HG02884 (cell line): Measurements from ENCODE around the gene FOS.
"Not testable (repeated sequence)": the region's sequence is repeated elsewhere in the genome, so short reads cannot be mapped to it uniquely, and the experiment has no call there.

ENCODE experiments used
- ATAC-seq: cut with Tn5 transposase; IDR thresholded peaks from one replicate; pipeline ENCODE4 v1.9.1; 2021; ENCODE audit warnings: mild to moderate bottlenecking, moderate library complexity; ENCODE audit not compliant: unreplicated experiment

FOS gene

DNA sequence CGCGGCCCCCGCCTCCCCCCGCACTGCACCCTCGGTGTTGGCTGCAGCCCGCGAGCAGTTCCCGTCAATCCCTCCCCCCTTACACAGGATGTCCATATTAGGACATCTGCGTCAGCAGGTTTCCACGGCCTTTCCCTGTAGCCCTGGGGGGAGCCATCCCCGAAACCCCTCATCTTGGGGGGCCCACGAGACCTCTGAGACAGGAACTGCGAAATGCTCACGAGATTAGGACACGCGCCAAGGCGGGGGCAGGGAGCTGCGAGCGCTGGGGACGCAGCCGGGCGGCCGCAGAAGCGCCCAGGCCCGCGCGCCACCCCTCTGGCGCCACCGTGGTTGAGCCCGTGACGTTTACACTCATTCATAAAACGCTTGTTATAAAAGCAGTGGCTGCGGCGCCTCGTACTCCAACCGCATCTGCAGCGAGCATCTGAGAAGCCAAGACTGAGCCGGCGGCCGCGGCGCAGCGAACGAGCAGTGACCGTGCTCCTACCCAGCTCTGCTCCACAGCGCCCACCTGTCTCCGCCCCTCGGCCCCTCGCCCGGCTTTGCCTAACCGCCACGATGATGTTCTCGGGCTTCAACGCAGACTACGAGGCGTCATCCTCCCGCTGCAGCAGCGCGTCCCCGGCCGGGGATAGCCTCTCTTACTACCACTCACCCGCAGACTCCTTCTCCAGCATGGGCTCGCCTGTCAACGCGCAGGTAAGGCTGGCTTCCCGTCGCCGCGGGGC lies at the start of gene FOS:
Gene FOS, plus strand, starts transcription at position 407 of the 731 bp plus-strand sequence. Its CDS starts 155 bp downstream, at position 562.
- ATAC-seq, result peak; percentile 67

DNA sequence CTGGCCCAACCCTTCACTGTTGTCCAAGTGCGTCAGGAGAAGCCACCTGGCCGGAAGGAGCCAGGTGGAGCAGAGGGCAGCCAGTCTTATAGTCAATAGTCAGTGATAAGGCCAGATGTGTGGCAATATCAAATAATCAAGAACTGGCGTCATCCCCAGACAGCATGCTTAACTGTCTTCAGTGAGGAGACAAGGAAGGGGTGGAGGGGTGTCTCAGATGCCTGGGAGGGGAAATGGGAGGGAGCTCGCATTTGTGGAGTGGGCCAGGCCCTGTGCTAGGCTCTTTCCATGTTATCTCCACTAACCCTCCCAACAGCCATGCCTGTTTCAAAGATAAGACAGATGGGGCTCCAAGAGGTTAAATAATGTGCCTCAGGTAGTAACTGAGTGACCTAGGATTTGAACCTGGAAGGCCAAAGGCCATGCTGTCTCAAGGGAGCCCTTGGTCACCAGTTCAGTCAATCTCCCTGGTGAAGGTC lies 48.9 kb upstream of the FOS start:
- no peak for ATAC-seq

DNA sequence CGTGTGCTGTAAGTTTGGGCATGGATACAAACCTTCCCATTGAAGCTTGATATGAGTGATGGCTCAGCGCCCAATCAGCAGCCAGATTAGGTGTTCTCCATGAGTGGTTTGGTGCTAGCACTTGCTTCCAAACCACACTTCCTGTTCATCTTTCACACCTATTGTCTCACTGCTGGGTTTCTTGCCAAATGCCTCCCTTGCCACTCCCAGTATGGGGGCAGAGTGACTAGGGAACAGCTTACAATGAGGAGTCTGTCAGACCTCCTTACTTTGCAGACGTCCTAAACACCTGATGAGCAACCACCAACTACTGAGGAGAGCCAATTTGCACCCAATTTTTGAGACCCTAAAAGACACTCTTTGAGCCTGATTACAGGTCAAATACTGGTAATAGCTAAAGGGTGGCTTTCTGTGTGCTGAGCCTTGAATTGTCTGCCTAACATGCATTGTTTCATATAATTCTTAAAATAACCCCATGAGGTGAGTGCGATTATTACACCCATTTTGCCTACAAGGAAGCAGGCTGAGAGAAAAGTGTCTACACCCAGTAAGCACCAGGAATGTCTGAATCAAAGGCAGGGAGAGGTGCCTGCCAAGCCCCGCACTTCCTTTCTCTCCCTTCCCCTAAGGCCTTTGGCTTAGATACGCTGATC lies 48.4 kb upstream of the FOS start:
- no peak for ATAC-seq

DNA sequence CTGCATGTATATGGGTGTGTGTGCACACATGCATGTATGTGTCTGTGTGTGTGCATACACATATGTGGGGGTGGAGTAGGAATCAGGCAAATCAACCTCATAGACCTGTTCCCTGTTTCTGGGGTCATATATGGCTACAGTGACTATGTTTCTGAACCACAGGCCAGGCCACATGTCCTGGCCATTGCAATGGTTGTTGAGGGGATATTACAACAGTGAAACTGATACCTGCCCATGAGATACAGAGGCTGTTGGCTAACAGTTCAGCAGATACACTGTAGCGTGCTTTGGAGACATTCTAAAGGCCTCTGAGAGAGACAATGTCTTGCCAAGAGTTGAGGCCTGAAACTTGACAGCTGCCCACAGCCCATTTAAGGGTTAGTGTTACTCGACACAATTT lies 47.3 kb upstream of the FOS start:
- ATAC-seq, result no peak

DNA sequence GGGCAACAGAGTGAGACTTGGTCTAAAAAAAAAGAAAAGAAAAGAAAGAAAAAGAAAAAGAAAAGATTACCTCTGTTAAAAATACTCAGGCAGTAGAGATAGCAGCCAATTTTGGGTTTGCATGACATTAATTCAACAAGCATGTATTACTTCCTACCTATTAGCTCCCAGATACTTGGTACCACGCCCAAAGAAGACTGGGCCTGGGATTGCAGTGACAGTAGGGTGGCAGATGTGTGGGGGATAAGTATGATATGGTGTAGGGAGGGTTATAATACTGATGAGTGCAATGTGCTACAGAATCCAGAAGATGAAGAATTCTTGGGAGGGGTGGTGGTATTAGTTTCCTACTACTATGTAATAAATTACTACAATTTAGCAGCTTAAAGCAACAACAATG lies 46.4 kb upstream of the FOS start:
- ATAC-seq, result no peak

DNA sequence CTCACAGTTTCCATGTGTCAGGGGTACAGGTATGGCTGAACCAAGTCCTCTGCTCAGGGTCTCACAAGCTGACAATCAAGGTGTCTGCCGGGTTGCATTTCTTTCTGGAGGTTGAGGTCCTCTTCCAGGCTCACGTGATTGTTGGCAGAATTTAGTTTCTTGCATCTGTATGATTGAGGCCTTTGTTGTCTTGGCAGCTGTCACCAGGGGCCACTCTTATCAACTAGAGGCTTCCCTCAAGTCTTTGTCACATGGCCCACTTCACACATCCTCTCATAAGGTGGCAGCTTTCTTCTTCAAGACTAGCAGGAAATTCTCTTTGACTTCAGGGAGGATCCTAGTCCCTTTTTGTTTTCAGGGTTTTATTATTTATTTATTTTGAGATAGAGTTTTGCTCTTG lies 46.0 kb upstream of the FOS start:
- no peak for ATAC-seq

DNA sequence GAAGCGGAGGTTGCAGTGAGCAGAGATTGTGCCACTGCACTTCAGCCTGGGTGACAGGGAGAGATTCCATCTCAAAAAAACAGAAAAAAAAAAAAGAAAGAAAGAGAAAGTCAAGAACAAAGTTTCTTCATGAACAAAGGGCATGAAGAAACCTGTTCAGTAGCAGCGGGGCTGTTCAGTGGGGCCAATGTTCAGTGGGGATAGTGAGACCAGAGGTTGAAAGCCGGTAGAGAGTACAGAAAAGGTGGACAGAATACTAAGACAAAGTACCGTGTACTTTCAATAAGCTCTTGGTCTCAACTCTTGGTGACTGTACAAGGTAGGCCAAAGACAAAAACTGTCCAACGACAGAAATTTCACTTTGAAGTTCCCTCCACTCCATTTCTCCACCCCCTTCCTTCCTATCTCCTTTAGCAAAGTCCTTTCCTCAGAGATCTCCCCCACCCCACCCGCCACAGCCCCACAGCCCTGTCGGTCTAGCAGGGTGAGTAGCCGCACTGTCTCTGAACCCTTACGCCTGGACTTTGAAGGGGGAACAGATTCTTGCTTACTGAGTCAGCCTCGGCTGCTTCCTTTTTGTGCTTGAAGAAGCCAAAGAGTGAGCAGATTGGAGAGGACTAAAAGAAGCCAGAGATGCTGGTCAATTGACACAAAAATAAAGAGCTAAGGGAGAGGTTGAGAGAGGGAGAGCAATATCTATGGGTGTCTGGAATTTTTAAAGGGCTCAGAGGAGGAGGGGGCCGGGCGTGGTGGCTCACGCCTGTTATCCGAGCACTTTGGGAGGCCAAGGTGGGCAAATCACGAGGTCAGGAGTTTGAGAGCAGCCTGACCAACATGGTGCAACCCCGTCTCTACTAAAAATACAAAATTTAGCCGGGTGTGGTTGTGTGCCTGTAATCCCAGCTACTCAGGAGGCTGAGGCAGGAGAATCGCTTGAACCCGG lies 44.2 kb upstream of the FOS start:
- ATAC-seq, result no peak

DNA sequence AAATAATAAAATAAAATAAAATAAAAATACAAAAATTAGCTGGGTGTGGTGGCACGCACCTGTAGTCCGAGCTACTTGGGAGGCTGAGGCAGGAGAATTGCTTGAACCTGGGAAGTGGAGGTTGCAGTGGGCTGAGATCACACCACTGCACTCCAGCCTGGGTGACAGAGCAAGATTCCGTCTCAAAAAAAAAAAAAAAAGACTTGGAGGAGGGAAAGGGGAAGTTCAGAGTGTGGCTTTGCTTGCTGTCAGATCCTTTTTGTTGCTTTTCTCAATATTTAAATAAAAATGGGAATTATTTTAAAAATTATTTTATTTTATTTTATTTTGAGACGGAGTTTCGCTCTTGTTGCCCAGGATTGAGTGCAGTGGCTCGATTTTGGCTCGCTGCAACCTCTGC lies 43.4 kb upstream of the FOS start:
- not testable (repeated sequence) for ATAC-seq

DNA sequence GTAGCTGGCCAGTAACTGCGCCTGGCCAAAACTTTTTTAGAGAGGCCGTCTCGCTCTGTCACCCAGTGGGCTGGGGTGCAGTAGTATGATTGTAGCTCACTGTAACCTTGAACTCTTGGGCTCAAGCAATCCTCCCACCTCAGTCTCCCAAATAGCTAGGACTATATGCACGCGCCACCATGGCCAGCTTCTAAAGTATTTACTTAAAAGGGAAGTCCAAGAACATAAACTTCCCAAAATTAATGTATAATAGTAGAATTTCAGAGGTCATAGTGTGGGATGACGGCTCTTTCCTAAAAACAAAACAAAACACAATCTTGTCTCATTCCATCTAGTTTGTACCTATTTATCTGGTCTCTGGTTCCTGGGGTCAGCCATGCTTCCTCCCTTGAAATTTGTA lies 42.2 kb upstream of the FOS start:
- ATAC-seq, result no peak

DNA sequence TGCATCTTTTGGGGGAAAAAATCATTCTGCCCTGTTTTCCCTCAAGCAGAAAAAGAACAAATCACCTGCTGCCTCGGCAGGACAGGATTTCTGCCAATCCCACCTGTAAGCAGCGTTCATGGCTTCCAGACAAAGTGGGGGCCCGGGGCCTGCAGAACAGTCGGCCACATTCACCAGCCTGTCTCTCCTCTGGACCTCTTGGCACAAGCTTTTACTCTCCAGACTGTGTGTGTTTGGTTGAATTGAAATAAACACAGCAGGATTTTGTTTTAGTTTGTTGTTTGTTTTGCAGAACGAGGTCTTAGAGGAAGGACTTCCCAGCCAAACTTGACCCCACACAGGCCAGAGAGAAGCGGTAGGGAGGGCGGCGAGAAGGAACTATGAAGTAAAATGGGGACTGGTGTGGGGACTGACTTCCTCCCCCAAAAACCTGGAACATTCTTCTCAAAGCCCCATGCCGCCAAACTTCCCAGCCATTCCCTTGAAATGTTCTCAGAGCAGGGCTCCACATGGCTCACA lies 41.7 kb upstream of the FOS start:
- no peak for ATAC-seq

DNA sequence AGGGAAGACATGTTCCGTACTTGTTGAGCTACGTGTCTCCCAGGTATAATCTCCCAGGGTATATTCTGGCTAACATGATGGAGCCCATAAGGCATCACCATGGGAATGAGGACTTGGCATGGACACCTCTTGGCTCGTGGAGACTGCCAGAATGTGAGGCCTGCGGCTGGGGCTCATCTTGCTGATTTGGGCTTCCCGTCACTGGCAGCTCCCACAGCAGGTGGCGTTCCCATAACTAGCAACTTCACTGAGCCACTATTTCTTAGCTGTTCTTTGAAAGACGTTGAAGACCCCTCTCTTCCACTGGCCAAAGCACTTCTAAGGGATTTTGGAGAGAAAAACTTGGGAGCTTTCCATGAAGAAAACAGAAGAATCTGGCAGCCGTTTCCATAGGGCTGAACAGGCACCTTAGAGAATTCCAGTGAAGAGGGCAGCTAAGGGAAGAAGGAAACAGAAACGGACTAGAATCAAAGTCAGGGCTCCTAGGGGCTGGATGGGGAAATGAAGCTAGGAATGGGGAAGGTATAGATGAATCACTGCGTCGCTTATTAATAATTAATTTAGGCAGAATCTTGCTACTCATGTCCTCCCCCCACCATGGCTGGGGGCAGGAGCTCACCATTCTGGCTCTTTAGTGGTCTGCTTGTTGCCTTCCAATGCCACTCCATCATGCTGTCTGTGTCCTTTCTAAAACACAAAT lies 39.7 kb upstream of the FOS start:
- no peak for ATAC-seq

DNA sequence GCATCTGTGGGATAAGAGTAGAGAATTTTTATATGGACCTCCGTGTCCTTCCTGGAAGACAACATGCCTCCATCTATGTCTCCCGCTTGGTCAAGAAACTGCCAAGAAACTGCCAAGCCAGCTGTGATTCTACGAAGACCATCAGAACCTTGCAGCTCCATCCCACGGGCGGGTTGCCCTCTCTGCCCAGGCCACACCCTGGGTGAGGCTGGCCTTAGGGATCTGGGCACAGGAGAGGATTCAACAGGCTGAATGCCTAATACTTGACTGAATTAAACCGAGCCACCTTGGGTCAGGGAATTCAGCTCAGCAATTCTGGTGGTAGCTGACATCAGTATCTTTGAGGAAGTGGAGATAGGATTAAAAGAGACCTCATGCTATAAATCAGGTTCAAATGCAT lies 37.8 kb upstream of the FOS start:
- no peak for ATAC-seq

DNA sequence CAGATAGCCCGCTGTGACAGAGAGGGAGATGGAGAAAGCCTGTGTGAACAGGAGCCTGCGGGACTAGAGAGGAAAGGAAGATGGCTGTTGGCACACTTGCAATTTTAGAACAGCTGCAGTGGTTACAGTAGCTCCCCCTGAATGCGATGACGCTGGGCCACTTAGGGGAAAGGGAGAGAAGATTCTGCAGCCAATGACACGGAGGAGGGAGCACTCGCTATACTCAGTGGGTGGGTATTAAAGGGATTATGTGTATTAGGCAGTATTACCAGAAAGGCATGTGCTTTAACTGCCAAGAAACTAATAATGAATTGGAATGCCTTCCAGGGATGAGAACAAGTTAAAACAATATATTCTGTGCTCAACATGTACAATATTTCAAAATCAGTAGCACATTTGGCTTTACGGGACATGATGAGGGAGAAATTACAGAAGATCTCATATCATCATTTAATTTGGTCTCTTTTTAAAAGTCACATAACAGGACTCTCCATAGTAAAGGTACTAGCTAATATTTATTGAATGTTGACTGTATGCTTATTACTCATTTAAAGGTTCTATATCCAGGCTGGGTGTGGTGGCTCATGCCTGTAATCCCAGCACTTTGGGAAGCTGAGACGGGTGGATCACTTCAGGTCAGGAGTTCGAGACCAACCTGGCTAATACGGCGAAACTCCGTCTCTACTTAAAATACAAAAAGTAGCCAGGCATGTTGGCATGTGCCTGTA lies 35.9 kb upstream of the FOS start:
- ATAC-seq, result no peak

DNA sequence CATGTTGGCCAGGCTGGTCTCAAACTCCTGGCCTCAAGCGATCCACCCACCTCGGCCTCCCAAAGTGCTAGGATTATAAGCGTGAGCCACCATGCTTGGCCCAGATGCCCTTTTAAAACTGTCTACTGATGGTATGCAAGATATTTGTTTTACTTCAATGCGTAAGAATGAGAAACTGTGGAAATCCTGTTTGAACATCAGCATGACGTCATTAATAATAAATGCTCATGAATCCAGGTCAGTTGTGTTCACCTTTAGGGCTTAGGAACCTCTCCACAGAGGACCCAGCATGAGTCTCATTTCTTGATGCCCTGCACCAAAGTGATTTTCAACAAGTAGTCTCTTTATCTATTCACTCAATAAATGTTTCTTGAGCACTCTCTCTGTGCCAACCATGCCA lies 34.5 kb upstream of the FOS start:
- no peak for ATAC-seq

DNA sequence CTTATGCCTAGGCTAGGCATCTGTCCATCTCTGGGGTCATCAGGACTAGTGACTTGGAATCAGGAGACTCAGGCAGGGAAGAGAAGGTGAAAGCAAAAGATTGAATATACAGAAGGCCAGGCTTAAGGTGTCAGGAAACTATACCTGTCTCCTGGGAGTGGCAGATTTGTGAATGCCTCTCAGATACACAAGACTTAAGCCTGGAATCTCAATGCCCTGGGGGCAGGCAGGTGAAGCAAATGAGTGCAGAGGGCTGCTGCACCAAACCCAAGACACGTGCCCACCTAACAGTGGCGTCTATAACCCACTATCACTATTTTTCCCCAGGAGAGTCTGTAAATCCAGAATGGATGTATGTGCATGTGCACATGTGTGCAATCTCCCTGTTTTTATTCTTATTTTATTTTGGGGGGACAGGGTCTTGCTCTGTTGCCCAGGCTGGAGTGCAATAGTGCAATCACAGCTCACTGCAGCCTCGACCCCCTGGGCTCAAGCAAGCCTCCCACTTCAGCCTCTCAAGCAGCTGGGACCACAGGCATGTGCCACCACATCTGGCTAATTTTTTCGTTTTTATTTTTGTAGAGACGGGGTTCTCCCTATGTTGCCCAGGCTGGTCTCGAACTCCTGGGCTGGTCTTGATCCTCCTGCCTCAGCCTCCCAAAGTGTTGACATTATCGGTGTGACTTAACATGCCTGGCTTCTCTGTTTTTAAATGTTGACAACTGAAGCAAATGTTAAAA lies 31.9 kb upstream of the FOS start:
- ATAC-seq, result no peak

DNA sequence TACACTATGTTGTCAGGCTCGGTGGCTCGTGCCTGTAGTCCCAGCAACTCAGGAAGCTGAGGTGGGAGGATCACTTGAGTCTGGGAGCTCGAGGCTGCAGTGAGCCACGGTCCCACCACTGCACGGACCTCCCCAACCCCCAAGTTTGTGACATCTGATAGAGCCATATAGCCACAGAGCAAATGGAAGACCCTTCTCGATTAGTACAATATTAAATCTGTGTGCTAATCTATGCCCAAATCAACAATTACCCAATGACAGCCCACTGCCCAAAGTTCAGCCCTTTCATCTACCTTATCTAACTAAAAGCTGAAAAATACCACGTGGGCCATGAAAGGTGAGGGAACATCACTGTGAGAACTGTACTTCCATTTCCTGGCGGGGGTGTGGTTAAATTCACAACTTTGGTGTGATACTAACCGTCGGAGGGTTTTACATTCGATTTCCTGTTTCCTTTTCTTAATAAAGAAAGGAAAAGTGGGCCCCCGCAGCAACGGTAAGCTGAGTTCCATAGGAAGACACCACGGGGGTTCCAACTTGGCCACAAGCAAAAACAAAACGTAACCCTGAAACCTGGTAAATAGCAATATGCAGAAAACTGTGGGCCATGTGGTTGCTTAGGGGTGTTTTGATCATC lies 31.2 kb upstream of the FOS start:
- no peak for ATAC-seq

DNA sequence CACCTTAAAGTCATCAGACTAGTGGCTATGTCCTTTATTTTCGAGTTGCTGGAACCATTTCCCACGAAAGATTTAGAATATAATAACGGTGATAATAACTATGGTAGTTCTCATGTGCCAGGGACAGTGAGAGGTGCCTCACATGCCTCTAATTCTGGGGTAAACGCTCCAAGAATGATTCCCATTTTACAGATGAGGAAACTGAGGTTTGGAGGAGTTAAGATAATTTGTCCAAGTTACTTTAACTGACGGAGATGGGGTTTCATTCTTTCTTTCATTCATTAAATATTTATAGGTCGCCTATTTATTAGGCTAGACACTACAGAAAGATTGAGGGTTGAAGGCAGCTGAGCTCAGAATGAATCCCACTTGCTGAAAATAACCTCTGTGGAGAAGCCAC lies 30.7 kb upstream of the FOS start:
- no peak for ATAC-seq

DNA sequence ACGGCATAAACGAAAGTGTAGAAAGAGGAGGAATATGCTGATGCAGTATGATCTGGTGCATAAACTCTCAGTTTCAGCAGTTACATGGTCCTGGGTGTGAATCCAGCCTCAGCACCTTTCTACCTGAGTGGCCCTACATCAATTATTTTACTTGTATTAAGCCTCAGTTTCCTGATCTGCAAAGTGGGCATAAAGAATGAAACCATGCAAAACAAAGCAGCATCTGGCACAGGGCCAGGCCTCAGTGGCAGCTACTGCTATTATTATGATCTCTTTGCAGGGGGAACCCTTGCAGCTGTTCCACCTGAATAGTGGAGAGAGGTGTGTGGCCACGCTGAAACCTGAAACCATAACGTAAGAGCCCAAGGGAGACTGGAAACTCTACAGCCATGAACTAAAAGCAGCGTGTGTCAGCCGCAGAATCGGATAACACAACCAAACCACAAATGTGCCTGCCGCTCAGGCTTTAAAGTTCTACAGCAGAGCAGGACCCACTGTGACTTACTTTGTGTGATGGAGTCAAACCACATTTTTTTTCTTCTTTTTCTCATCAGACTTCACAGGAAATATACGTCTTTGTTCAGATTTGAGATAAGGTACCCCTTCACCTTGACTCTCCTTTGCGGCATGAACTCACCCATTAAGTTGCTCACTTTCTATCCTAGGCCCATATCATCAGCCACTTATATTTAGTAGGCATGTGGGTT lies 29.2 kb upstream of the FOS start:
- peak; percentile 84 for ATAC-seq
